HCT116 (cell line): Measurements from ENCODE around the gene ESR1. TPM values are rescaled to one million over a fixed set of nuclear protein-coding genes. Genes with fewer than 3 reads are reported as not detected.

ENCODE experiments used
- ATAC-seq: fragments of 200-7000 bp; cut with Tn5 transposase; 2 replicates; pipeline ENCODE4 v1.9.1; 2020; ENCODE audit warnings: mild to moderate bottlenecking, moderate library complexity
- BruUV-seq: library from RNA; stranded (reverse); fragments of 400-500 nt; replicated peaks from 2 replicates; lab custom pipeline; 2021; lab: Mats Ljungman, UMichigan
- CTCF ChIA-PET: fragments of 300-600 bp; sonication (Branson Sonifier 250); formaldehyde crosslinking; loops from one replicate; lab custom pipeline; 2021; ENCODE audit warnings: antibody characterized with exemption; lab: Charles Lee
- POLR2A ChIA-PET: fragments of 300-600, 350-600 bp; sonication (Branson Sonifier 250); formaldehyde crosslinking; loops from one replicate; lab custom pipeline; 2021; ENCODE audit warnings: antibody characterized with exemption; lab: Charles Lee
- RAD21 ChIA-PET, 2 experiments: fragments of 300-600 bp; sonication (Branson Sonifier 250); formaldehyde crosslinking; loops; one replicate each; lab custom pipeline; 2023; ENCODE audit warnings: low total read pairs in 2 of 2; ENCODE audit not compliant: uncharacterized antibody in 2 of 2, unreplicated experiment in 2 of 2, low non-redundant PET in 1 of 2; lab: Charles Lee
- DNase-seq: peaks from one replicate; pipeline ENCODE4 v3.0.0-alpha.2; 2010; ENCODE audit warnings: low read depth, low spot score
- H2AFZ ChIP-seq: fragments of 200-600 bp; shearing (Covaris generic), sonication (generic); 2 replicates; pipeline ENCODE4 v1.6.1; 2017; ENCODE audit warnings: low read depth, mixed run types, mixed read lengths, antibody characterized with exemption, low read length; ENCODE audit not compliant: poor library complexity, severe bottlenecking
- H3K27ac ChIP-seq: 2 replicates; pipeline ENCODE4 v1.5.1; 2012; ENCODE audit warnings: low read depth, low read length
- H3K27me3 ChIP-seq: fragments of 200-600 bp; sonication (generic); 2 replicates; pipeline ENCODE4 v1.6.1; 2016; ENCODE audit warnings: mixed run types, low read length, mixed read lengths; ENCODE audit not compliant: insufficient read depth
- H3K36me3 ChIP-seq, 2 experiments: fragments of 200-500 bp in 1 of 2; fragments of 200-600 bp in 1 of 2; sonication (Bioruptor generic) in 1 of 2; sonication (generic) in 1 of 2; 2 replicates each; pipeline versions ENCODE4 v1.5.1 to v1.6.1; 2014 to 2016; ENCODE audit warnings: low read length in 2 of 2, inconsistent platforms in 1 of 2, mixed read lengths in 1 of 2, mixed run types in 1 of 2; ENCODE audit not compliant: insufficient read depth in 2 of 2, control insufficient read depth in 1 of 2
- H3K4me1 ChIP-seq, 2 experiments: fragments of 200-600 bp in 1 of 2; sonication (generic) in 1 of 2; 2 replicates each; pipeline versions ENCODE4 v1.5.1 to v1.6.1; 2012 to 2017; ENCODE audit warnings: low read length in 2 of 2, inconsistent platforms in 1 of 2, mild to moderate bottlenecking in 1 of 2, mixed read lengths in 1 of 2, mixed run types in 1 of 2, moderate library complexity in 1 of 2; ENCODE audit not compliant: insufficient read depth in 2 of 2, control insufficient read depth in 1 of 2
- H3K4me2 ChIP-seq: fragments of 200-600 bp; sonication (generic); 2 replicates; pipeline ENCODE4 v1.6.1; 2017; ENCODE audit warnings: mixed run types, low read length, mixed read lengths
- H3K4me3 ChIP-seq, 2 experiments: fragments of 200-600 bp in 1 of 2; sonication (generic) in 1 of 2; replicated peaks in 1 of 2; 2 replicates each; pipeline ENCODE4 v1.5.1; 2011 to 2016; ENCODE audit warnings: low read length in 2 of 2, control low read depth in 1 of 2, low read depth in 1 of 2, mild to moderate bottlenecking in 1 of 2, mixed read lengths in 1 of 2, mixed run types in 1 of 2
- H3K79me2 ChIP-seq: fragments of 200-600 bp; sonication (generic); 2 replicates; pipeline ENCODE4 v1.6.1; 2017; ENCODE audit warnings: mild to moderate bottlenecking, mixed run types, low read length, moderate library complexity, mixed read lengths; ENCODE audit not compliant: insufficient read depth
- H3K9ac ChIP-seq: fragments of 200-600 bp; sonication (generic); 2 replicates; pipeline ENCODE4 v1.6.1; 2016; ENCODE audit warnings: low read length, mixed read lengths
- H3K9me2 ChIP-seq: fragments of 200-600 bp; sonication (generic), shearing (Covaris generic); 2 replicates; pipeline ENCODE4 v1.6.1; 2017; ENCODE audit warnings: mixed run types, mild to moderate bottlenecking, moderate library complexity; ENCODE audit not compliant: insufficient read depth
- H3K9me3 ChIP-seq, 2 experiments: fragments of 200-500 bp in 1 of 2; fragments of 200-600 bp in 1 of 2; sonication (Bioruptor generic) in 1 of 2; sonication (generic) in 1 of 2; 2 replicates each; pipeline ENCODE4 v1.6.1; 2014 to 2017; ENCODE audit warnings: low read length in 2 of 2, mixed read lengths in 2 of 2, inconsistent platforms in 1 of 2, low read depth in 1 of 2, mild to moderate bottlenecking in 1 of 2, mixed run types in 1 of 2, moderate library complexity in 1 of 2; ENCODE audit not compliant: control insufficient read depth in 1 of 2, insufficient read depth in 1 of 2
- H4K20me1 ChIP-seq: fragments of 200-600 bp; sonication (generic), shearing (Covaris generic); 2 replicates; pipeline ENCODE4 v1.6.1; 2017; ENCODE audit warnings: mixed run types, mild to moderate bottlenecking, moderate library complexity; ENCODE audit not compliant: insufficient read depth
- CBX3 ChIP-seq: IDR thresholded peaks from 2 replicates; pipeline ENCODE4 v1.6.1; 2012; ENCODE audit warnings: low read depth
- CEBPB ChIP-seq: IDR thresholded peaks from 2 replicates; pipeline ENCODE4 v1.6.1; 2012; ENCODE audit warnings: low read depth
- ELF1 ChIP-seq: IDR thresholded peaks from 2 replicates; pipeline ENCODE4 v1.6.1; 2012; ENCODE audit warnings: low read depth, borderline replicate concordance
- EZH2 ChIP-seq: fragments of 200-600 bp; sonication (generic); IDR thresholded peaks from 2 replicates; pipeline ENCODE4 v1.6.1; 2017; ENCODE audit warnings: antibody characterized with exemption, mixed run types
- FOSL1 ChIP-seq: IDR thresholded peaks from 2 replicates; pipeline ENCODE4 v1.6.1; 2012; ENCODE audit warnings: low read depth
- JUND ChIP-seq: IDR thresholded peaks from 2 replicates; pipeline ENCODE4 v1.6.1; 2012
- POLR2A ChIP-seq: IDR thresholded peaks from 2 replicates; pipeline ENCODE4 v1.7.0; 2011; ENCODE audit warnings: borderline replicate concordance; ENCODE audit not compliant: insufficient read depth, insufficient read length; ENCODE audit errors: extremely low read depth
- POLR2AphosphoS5 ChIP-seq: IDR thresholded peaks from 2 replicates; pipeline ENCODE4 v1.6.1; 2011; ENCODE audit warnings: mild to moderate bottlenecking, low read depth, low read length, moderate library complexity
- RAD21 ChIP-seq: IDR thresholded peaks from 2 replicates; pipeline ENCODE4 v1.6.1; 2012; ENCODE audit warnings: low read depth, mild to moderate bottlenecking
- SRF ChIP-seq: IDR thresholded peaks from 2 replicates; pipeline ENCODE4 v1.6.1; 2012; ENCODE audit warnings: low read depth
- TCF7L2 ChIP-seq: IDR thresholded peaks from 2 replicates; pipeline ENCODE4 v1.7.0; 2011; ENCODE audit warnings: borderline replicate concordance, inconsistent platforms; ENCODE audit not compliant: insufficient read depth, insufficient read length; ENCODE audit errors: extremely low read depth
- ZBTB33 ChIP-seq: IDR thresholded peaks from 2 replicates; pipeline ENCODE4 v1.6.1; 2011; ENCODE audit warnings: mild to moderate bottlenecking, low read length, moderate library complexity; ENCODE audit not compliant: insufficient replicate concordance; ENCODE audit errors: extremely low read depth
- ZFX ChIP-seq: fragments of 450-650 bp; IDR thresholded peaks from 2 replicates; pipeline ENCODE4 v1.6.1; 2017
- ZNF274 ChIP-seq: fragments of 200-500 bp; sonication (Bioruptor generic); IDR thresholded peaks from 2 replicates; pipeline ENCODE4 v1.6.1; 2014; ENCODE audit warnings: mild to moderate bottlenecking, low read depth, low read length, inconsistent platforms
- intact Hi-C: fragments of 100-400 bp; cut with micrococcal nuclease; formaldehyde crosslinking; loops from 2 replicates; pipeline ENCODE4 v1.10.0; 2022
- total RNA-seq: library from RNA; stranded (reverse); gene quantifications from one replicate; pipeline ENCODE4 v1.2.1, GENCODE V29; 2021; ENCODE audit not compliant: unreplicated experiment
- TF ChIP-seq, protein P1 (sequence below), 3 experiments: fragments of 200-600 bp in 1 of 3; sonication (generic) in 1 of 3; IDR thresholded peaks in 2 of 3; conservative IDR thresholded peaks in 1 of 3; 2 replicates each; pipeline ENCODE4 v1.5.1; 2012 to 2017; ENCODE audit warnings: low read depth in 2 of 3, low read length in 2 of 3, antibody characterized with exemption in 1 of 3, borderline replicate concordance in 1 of 3, control low read depth in 1 of 3, mild to moderate bottlenecking in 1 of 3, mixed read lengths in 1 of 3, mixed run types in 1 of 3, moderate library complexity in 1 of 3; ENCODE audit not compliant: insufficient read depth in 1 of 3
- TF ChIP-seq, protein P2 (sequence below): IDR thresholded peaks from 2 replicates; pipeline ENCODE4 v1.6.1; 2012; ENCODE audit warnings: low read depth
- TF ChIP-seq, protein P3 (sequence below): IDR thresholded peaks from 2 replicates; pipeline ENCODE4 v1.6.1; 2012

Gene ESR1
- total RNA-seq, 1 experiment from 2014 or later, result 0.17 TPM

DNA sequence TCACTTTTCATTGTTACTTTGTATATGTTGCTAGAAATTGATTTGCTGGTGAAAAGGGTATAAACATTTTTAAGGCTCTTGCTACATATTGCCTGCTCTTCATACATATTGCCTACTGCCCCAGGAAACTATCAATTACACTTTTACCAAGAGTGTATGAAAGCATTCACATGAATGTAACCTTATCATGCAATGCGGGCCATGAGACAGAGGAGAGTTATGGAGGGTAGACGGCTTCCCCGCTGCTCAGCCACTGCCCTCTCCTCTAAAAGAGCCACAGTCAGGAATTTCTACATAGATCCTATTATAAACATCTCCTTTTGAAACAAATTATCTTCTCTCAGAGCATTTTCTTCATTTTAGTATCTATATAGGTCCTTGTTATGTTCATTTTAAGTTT, 264.4 kb downstream of the ESR1 start:
- Histone ChIP-seq H2AFZ (no peak overlapping the region), H3K36me3 (no peaks in the 10 kb centered on the region), H3K27ac (no peak overlapping the region), H3K4me2 (no peak overlapping the region), H3K9me3 (no peaks in the 10 kb centered on the region), H3K27me3 (0 out of 2 replicates have a peak, but pooled peaks cover 4% of the 10 kb centered on the region), H3K9me2 (no peaks in the 10 kb centered on the region), H3K4me3 (no peak overlapping the region), H3K79me2 (no peaks in the 10 kb centered on the region)
- intact Hi-C loops, result no loop called here
- no peak for DNase-seq
- ATAC-seq, result no peak
- ChIA-PET POLR2A (no interaction called here), CTCF (no interaction called here)
- TF ChIP-seq ZFX (no peak), ELF1 (no peak), FOSL1 (no peak), SRF (no peak), CEBPB (no peak), RAD21 (no peak), CBX3 (no peak), POLR2A (no peak), TCF7L2 (no peak), JUND (no peak), POLR2AphosphoS5 (no peak), EZH2 (no peak), ZNF274 (no peak), ZBTB33 (no peak)
- TF ChIP-seq, protein P1, sequence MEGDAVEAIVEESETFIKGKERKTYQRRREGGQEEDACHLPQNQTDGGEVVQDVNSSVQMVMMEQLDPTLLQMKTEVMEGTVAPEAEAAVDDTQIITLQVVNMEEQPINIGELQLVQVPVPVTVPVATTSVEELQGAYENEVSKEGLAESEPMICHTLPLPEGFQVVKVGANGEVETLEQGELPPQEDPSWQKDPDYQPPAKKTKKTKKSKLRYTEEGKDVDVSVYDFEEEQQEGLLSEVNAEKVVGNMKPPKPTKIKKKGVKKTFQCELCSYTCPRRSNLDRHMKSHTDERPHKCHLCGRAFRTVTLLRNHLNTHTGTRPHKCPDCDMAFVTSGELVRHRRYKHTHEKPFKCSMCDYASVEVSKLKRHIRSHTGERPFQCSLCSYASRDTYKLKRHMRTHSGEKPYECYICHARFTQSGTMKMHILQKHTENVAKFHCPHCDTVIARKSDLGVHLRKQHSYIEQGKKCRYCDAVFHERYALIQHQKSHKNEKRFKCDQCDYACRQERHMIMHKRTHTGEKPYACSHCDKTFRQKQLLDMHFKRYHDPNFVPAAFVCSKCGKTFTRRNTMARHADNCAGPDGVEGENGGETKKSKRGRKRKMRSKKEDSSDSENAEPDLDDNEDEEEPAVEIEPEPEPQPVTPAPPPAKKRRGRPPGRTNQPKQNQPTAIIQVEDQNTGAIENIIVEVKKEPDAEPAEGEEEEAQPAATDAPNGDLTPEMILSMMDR (IDR thresholded peaks at IDR 0.05 in 2 of 3, conservative IDR thresholded peaks at IDR 0.05 in 1 of 3; ENCODE audit: borderline replicate concordance in 1 of 3, insufficient read depth in 1 of 3, low read depth in 2 of 3, low read length in 2 of 3), result no peak
- TF ChIP-seq, protein P2, sequence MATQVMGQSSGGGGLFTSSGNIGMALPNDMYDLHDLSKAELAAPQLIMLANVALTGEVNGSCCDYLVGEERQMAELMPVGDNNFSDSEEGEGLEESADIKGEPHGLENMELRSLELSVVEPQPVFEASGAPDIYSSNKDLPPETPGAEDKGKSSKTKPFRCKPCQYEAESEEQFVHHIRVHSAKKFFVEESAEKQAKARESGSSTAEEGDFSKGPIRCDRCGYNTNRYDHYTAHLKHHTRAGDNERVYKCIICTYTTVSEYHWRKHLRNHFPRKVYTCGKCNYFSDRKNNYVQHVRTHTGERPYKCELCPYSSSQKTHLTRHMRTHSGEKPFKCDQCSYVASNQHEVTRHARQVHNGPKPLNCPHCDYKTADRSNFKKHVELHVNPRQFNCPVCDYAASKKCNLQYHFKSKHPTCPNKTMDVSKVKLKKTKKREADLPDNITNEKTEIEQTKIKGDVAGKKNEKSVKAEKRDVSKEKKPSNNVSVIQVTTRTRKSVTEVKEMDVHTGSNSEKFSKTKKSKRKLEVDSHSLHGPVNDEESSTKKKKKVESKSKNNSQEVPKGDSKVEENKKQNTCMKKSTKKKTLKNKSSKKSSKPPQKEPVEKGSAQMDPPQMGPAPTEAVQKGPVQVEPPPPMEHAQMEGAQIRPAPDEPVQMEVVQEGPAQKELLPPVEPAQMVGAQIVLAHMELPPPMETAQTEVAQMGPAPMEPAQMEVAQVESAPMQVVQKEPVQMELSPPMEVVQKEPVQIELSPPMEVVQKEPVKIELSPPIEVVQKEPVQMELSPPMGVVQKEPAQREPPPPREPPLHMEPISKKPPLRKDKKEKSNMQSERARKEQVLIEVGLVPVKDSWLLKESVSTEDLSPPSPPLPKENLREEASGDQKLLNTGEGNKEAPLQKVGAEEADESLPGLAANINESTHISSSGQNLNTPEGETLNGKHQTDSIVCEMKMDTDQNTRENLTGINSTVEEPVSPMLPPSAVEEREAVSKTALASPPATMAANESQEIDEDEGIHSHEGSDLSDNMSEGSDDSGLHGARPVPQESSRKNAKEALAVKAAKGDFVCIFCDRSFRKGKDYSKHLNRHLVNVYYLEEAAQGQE, result no peak
- TF ChIP-seq, protein P3, sequence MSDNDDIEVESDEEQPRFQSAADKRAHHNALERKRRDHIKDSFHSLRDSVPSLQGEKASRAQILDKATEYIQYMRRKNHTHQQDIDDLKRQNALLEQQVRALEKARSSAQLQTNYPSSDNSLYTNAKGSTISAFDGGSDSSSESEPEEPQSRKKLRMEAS, result no peak
- TF ChIP-seq, all 23 proteins: peak for 0
- RAD21 ChIA-PET, result no interaction called here
- BruUV-seq, result no TSS peak
- Histone ChIP-seq H3K4me1 (no peaks in the 10 kb centered on the region), H3K9ac (no peak overlapping the region), H4K20me1 (no peaks in the 10 kb centered on the region)
